HG03103 (cell line): Measurements from ENCODE around the gene ENO3.
A peak's percentile ranks its signal among the peaks of the same experiment; 100 is the strongest.

Source experiments
- ATAC-seq: cut with Tn5 transposase; IDR thresholded peaks from one replicate; pipeline ENCODE4 v1.9.1; 2021; ENCODE audit warnings: low read depth; ENCODE audit not compliant: unreplicated experiment

ENO3 gene

GRCh38 chr17:4935650-4936049 is 15.3 kb upstream of the ENO3 start:
- no peak for ATAC-seq

GRCh38 chr17:4936436-4936835 is 14.5 kb upstream of the ENO3 start:
- ATAC-seq: no peak

GRCh38 chr17:4937553-4937952 is 13.4 kb upstream of the ENO3 start:
- ATAC-seq: no peak

GRCh38 chr17:4938069-4938491 is 12.8 kb upstream of the ENO3 start:
- no peak for ATAC-seq

- no peak for ATAC-seq
Measured at GRCh38 chr17:4938688-4939545, 12.0 kb upstream of the ENO3 start.

GRCh38 chr17:4939546-4939795 is 11.4 kb upstream of the ENO3 start:
- ATAC-seq: no peak

GRCh38 chr17:4939796-4940554 is 10.9 kb upstream of the ENO3 start, which contains the start of the genes RNF167 and SLC25A11:
Gene RNF167 (plus strand): TSS chr17:4940268. CDS start chr17:4940910, 642 bp downstream.
Gene SLC25A11 (minus strand): TSS chr17:4940046. CDS start chr17:4939910, 136 bp downstream.
- peak; percentile 78 for ATAC-seq

GRCh38 chr17:4940555-4941318 is 10.2 kb upstream of the ENO3 start:
- ATAC-seq: no peak

- no peak for ATAC-seq
Measured at GRCh38 chr17:4941319-4941610, 9.7 kb upstream of the ENO3 start.

GRCh38 chr17:4942760-4943508 is 8.0 kb upstream of the ENO3 start:
- no peak for ATAC-seq

GRCh38 chr17:4944163-4944553 is 6.8 kb upstream of the ENO3 start:
- no peak for ATAC-seq

- no peak for ATAC-seq
Measured at GRCh38 chr17:4944554-4945175, 6.3 kb upstream of the ENO3 start.

- no peak for ATAC-seq
Measured at GRCh38 chr17:4945176-4945943, 5.6 kb upstream of the ENO3 start.

- ATAC-seq: no peak
Measured at GRCh38 chr17:4945944-4946280, 5.0 kb upstream of the ENO3 start.

- no peak for ATAC-seq
Measured at GRCh38 chr17:4946312-4946976, 4.5 kb upstream of the ENO3 start.

- no peak for ATAC-seq
Measured at GRCh38 chr17:4947010-4947410, 3.9 kb upstream of the ENO3 start.

GRCh38 chr17:4947411-4948165 is 3.3 kb upstream of the ENO3 start:
- no peak for ATAC-seq

- no peak for ATAC-seq
Measured at GRCh38 chr17:4948166-4948930, 2.6 kb upstream of the ENO3 start, which contains the start of gene PFN1. Gene PFN1 (minus strand): TSS chr17:4948530. CDS start chr17:4948394, 136 bp downstream.
